ENCODE data around the gene FAM131A.

Gene FAM131A

GRCh38 chr3:184379358-184380184 is 42.2 kb downstream of the FAM131A start, which contains the start of gene CHRD:
TSS of gene CHRD (plus strand) at chr3:184380054. CDS start at chr3:184380319, 265 bp downstream.
- no peak for DNase-seq

- DNase-seq, result peak; percentile 29
Measured at GRCh38 chr3:184380185-184380626, 42.8 kb downstream of the FAM131A start.

- no peak for DNase-seq
Measured at GRCh38 chr3:184380627-184381260, 43.3 kb downstream of the FAM131A start.

- no peak for DNase-seq
Measured at GRCh38 chr3:184381261-184382224, 44.1 kb downstream of the FAM131A start.

GRCh38 chr3:184382326-184383032 is 45.1 kb downstream of the FAM131A start:
- no peak for DNase-seq

GRCh38 chr3:184383033-184383740 is 45.8 kb downstream of the FAM131A start:
- no peak for DNase-seq

- DNase-seq, result no peak
Measured at GRCh38 chr3:184384342-184384741, 46.9 kb downstream of the FAM131A start.

GRCh38 chr3:184384856-184385422 is 47.5 kb downstream of the FAM131A start:
- no peak for DNase-seq

- DNase-seq, result no peak
Measured at GRCh38 chr3:184386047-184386806, 48.8 kb downstream of the FAM131A start.

GRCh38 chr3:184387174-184387714 is 49.8 kb downstream of the FAM131A start:
- DNase-seq, result no peak

- DNase-seq, result no peak
Measured at GRCh38 chr3:184388164-184388935, 51.0 kb downstream of the FAM131A start.

GRCh38 chr3:184388936-184389230 is 51.5 kb downstream of the FAM131A start:
- no peak for DNase-seq

GRCh38 chr3:184389384-184389783 is 52.0 kb downstream of the FAM131A start:
- DNase-seq, result no peak

- DNase-seq, result no peak
Measured at GRCh38 chr3:184389935-184390528, 52.6 kb downstream of the FAM131A start.

GRCh38 chr3:184391266-184391665 is 53.9 kb downstream of the FAM131A start:
- no peak for DNase-seq

GRCh38 chr3:184395320-184395660 is 57.9 kb downstream of the FAM131A start:
- DNase-seq, result no peak
